DMS153 (cell line): ENCODE data around the gene HACD4.
"Not testable (repeated sequence)": the region's sequence is repeated elsewhere in the genome, so short reads cannot be mapped to it uniquely, and the experiment has no call there.

Experiments
- DNase-seq: peaks from one replicate; lab custom pipeline; 2025; lab: John Stamatoyannopoulos, UW

HACD4 gene

DNA sequence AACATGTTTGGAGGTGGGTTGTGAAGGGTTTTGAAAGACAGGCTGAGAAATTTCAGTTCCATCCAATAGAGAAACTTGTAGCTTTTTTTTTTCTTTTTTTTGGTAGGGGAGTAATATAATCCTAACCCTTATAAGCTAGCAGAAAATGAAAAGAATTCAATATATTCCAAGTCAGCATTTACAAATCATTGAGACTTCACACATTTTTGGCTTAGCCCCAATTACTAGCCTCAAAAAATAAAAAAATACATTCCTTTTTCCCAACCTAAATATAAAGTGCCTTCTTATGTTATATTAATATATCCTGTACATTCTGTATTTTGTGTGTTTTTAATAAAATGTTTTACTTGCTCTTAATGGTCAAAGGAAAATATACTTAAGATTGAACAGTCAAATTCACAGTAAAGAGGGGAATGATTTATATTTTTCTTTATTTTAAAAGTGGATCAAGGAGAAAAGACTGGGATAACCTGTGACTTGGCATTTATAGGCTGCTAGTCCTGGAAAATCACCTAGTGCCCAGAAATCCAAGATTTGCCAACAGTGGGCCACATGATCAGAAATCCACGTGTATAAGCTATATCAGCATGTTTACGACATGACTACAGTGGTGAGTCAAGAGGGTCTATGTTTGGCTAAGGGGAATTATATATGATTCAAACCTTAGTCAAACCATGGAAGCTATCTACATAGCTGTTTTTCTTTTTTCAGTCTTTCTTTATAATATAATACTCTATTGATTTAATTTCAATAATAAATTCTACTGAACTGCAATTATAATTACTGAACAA, 14.5 kb downstream of the HACD4 start:
- no peak for DNase-seq

DNA sequence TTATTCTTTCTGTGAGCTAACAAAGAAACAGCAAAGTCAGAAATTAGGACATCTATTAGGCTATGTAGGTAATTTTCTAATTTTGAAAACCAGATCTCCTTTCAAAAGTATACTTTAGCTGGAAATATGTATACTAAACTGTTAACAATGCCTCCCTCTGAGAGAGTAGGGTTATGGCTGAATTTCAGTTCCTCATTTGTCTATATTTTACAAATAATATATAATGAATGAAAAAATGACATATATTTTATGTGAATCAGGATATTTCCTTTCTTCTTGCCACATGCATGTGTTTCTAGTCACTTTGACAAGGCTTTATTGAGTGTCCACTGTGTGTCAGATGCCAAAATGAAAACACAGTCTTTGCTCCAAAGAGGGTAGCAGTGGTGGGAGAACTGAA, 15.4 kb downstream of the HACD4 start:
- DNase-seq, result no peak

DNA sequence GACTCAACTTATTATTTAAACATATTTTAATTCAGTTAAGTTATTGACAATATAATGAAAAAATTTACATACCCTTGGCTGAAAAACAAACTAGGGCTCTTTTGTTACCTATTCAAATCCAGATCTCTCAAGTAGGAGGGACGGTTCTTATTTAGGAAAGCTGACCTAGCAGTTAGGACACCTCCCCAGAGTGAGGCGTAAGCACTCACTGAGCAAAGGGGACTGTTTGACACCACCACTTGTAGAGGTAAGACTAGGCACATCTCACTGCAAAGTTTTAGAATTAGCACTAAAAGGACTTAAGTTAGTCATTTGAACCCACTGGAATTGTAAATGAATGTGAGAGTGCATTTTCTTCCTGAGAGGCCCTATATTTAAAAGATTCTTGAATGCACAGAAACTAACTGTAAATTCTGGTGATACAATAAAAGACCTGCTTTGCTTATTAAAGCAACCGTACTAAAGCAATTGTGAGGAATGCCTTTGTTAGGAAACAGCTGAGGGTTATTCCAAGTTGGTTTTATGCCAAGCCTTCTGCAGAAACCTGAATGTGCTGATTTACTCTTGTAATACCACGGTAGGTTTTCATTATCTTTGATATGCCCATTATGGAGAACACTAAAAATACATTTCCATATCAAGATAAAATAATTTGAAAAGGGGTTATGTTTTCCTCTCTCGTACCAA, 16.2 kb downstream of the HACD4 start:
- DNase-seq, result no peak

DNA sequence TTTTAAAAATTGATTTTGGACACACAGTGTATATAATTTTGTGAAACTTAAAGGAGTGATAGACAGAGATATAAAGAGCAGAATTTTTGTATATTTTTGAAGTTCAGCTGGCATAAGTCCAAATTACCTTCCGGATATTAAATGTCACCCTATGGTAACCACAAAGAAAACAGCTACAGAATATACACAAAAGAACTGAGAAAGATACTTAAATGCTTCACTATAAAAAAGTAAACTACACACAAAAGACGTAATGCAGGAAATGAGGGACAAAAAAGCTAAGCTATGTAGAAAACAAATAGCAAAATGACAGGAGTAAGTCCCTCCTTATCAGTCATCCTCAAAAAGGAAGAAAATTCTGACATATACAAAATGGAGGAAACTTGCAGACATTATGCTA, 29.4 kb downstream of the HACD4 start:
- peak; percentile 31 for DNase-seq

DNA sequence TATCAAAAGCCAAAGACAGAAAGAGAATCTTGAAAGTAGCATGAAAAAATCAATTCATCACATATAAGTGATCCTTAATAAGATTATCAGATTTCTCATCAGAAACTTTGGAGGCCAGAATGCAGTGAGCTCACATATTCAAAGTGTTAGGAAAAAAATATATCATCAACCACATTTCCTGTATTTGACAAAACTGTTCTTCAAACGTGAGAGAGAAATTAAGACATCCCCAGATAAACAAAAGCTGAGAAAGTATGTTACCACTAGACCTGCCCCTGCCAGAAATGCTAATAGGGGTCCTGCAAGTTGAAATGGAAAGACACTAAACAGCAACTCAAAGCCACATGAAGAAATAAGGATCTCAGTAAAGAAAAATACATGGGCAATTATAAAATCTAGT, 29.9 kb downstream of the HACD4 start:
- DNase-seq, result no peak

DNA sequence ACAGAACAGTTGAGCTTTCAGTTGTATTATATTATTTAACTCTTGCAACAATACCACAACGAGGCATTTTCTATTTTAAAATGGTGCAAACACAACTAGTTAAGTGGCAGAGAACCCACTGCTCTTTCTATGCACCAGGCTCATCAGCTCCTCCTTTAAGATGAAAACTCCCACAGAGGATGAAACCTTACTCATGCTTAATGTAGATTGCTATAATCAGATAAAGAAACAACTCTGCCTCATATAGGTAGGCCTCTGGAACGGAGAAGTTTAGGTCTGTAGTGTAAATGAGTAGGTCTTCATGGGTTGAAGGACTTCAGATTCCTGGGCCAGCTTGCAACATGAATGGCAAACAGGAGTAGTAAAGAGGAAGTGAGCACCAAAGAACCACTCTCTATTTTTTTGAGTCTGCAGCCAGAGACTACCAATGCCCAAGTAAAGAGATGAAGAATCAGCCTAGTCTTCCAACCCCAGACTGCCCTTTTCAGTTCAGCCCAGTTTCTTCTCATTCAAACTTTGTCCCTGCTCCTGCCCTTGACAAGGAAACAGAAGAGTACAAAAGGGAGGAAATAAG, 33.9 kb downstream of the HACD4 start:
- DNase-seq, result no peak

DNA sequence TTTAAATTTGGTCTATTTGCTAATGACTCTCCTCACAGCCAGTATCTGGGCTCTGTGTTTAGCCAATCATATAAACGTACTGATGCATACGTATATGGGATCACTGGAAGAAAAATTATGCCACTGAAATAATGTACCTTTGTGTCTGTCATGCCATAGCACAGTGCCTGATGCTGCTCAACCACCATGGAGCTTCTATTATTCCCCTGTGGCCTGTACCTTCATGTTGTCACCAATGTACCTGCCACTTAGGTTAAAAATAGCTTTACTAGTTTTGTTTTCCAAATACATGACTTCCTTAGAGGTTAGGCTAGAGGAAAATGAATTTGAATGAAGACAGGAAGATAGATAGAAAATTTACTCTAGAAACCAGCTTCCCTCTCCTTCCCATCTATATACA, 34.6 kb downstream of the HACD4 start:
- DNase-seq, result no peak

DNA sequence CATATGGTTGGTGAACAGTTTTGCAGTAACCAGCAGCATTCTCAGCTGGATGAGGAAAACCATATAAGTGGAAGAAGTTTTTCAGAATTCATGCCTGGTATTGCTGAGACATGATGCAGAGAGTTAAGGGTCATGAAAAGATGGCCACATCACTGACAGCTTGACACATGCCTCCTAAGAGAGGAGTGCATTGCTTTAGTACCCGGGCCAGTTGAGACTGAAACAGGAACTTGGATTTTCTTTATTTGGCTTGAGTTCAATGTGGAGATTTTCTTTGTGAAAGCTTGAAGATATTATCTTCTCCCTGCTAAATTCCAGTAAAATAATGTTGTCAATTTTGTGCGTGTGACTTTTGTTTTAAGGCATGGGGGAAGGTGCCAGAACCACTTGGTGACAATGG, 35.8 kb downstream of the HACD4 start:
- no peak for DNase-seq

DNA sequence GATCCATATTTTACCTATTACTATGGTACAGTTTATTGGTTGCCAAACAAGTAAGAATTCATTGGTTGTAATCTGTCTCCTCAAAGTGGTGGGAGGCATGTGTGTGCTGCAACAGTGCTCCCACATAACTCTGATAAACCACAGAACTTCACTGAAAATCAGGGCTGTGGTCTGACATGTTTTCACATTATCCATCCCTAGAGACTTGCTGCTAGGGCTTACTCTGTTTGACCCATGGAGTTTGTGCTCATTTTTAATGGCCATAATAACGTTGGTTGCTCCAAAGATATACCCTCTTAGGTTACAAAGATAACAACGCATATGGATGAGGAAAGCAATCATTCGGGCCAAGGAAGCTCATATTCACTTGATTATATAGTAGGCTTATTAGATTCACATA, 37.0 kb downstream of the HACD4 start:
- DNase-seq, result no peak

DNA sequence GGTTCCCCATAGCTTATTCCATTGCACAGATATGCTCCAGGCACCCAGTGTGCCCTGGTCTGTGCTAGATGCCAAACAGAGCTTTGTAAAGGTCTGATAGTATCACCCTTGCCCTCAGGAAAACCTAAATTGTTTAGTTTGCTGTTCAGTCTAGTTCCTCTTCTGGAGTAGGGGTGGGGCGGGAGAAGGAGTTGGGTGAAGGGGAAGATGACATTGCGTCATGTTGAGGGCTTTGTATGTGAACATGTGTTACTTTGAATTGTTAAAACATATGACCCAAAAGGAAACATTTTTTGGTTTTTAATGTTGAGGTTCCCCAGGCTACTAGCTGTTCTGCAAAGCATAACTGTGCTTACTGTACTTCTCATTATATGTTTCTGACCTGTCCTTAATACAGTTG, 40.6 kb downstream of the HACD4 start:
- no peak for DNase-seq

DNA sequence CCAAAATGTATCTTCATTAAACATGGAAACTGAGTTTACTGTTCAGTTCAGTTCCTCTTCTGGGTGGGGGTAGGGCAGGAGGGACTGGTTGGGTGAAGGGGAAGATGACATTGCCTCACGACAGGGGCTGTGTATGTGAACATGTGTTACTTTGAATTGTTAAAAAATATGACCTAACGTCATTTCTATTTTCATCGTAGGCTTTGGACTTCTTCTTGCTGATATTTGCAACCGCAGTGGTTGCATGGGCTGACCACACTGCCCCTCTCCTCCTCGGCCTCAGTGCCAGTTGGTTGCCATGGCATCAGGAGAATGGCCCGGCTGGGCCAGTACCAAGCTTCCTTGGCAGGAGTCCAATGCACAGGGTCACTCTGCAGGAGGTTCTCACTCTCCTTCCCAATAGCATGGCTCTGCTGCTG, 41.5 kb downstream of the HACD4 start:
- DNase-seq, result no peak

DNA sequence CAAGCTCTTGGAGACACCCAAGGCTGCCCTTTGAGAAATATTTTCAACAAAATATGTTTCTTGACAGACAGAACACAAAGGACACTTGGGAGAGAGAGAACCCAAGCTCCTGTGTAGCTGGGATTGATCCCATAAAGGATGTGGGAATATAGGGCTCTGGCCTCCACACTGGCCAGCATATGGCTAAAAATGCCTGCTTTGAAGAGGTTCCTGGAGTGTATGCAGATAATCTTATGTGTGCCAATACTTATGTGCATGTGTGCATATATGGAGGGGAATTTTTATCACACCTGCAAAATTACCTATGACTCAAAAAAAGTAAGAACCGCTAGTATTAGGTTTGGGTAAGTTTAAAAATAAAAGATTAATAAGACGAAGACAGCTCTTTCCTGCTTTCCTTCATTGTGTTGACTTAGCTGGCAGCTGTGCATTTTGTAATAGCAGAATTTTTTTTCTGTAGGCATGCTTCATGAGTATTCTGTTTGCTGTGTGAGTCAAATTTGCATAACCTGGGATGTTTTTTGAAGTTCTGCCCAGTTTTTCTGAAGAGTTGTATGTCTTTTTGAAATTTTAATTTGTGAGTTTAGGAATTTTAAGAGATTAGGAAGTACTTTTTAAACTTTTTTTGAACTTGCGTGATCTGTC, 42.6 kb downstream of the HACD4 start:
- DNase-seq, result no peak

DNA sequence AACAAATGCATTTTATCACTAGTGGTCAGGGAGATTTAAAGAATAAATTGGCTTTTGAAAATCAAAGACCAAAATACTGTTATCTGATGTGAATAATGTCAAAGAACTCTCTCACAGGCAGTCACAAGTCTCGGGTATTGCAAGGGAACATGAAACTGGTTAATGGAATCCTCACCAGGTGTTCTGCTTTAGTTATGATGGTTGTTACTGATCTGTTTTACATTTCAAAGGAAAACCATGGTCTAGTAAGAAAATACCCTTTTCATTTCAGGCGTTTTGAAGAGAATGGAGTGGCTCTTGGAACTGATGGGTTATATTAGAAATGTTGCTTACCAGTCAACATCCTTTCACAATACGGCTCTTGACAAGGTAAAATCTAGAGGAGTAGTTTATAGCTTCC, 43.4 kb downstream of the HACD4 start:
- no peak for DNase-seq

DNA sequence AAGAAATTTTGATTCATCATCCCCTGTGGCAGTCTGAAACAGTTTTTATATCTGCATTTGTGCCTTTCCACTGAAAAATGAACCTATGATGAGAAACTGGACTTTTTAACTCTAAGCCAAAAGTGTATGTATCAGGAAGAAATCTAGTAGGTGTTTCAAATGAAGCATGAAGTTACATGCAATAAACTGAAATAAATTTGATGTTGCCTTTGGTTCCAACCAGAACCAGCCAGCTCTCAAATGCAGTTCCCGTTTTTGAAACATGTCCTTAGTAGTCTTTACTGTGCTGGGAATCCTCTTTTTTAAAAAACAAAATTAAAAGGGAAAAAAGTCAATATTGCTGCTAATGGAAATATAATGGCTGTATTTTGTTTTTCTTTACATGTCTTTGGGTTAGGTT, 43.9 kb downstream of the HACD4 start:
- DNase-seq, result no peak

DNA sequence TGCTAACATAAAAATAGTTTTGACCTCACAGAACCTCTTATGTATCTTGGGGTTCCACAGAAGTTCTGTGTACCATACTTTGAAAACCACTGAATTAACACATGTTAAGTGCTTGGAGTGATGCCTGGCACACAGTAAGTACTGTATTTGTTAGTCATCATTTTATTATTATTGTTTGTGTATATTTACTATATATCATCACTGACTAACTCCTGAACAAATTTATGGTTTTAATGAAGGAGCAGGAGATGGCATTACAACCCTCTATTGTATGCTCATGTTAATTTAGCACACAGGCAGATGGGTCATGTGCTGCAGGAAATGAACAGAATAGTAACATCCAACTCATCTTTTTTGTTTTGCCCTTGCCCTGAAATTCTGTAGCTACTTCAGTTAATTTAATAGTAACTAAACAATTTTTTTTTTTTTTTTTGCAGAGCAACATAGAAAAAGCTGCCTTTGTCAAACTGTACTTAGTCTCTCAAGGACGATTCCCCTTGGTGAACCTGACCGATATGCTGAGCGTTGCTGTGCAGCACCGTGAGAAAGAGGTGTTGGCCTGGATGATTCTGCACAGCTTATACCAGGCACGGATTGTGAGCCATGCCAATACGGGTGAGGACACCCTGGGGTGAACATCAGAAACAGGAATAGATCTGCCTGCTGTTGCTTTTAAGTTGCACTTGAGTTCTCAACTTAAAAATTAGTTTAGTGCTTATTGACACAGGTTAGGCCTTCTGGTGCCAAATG, 45.4 kb downstream of the HACD4 start:
- DNase-seq, result no peak

DNA sequence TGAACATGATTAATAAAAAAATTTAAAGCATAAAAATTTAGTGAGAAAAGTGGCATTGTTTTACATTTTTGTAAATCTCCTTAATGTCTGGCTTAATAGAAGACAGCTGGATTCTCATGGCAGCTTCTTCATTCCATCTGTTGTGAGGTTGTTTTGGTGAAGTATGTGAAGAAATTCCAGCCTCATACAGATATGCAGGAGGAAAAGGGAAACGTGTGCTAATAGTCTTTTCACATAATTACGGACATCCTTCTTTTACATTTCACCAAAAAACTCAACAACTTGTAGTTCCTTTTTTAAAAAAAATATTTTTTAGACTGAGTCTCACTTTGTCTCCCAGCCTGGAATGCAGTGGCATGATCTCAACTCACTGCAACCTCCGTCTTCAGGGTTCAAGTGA, 46.9 kb downstream of the HACD4 start:
- no peak for DNase-seq

DNA sequence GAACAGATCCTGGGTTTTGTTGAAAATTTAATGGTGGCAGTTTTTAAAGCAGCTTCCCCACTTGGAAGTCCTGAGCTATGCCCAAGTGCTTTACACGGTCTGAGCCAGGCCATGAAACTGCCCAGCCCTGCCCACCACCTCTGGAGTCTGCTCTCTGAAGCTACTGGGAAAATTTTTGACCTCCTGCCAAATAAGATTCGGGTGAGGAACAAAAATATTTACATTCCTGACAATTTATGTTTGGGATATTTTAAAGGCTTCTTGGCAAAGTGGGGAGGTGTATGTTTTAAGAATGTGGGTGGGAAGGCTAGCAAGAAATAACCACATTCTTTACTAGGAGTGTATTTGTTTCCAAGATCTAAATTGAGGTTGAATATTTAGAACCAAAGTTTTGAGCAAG, 50.0 kb downstream of the HACD4 start:
- no peak for DNase-seq

DNA sequence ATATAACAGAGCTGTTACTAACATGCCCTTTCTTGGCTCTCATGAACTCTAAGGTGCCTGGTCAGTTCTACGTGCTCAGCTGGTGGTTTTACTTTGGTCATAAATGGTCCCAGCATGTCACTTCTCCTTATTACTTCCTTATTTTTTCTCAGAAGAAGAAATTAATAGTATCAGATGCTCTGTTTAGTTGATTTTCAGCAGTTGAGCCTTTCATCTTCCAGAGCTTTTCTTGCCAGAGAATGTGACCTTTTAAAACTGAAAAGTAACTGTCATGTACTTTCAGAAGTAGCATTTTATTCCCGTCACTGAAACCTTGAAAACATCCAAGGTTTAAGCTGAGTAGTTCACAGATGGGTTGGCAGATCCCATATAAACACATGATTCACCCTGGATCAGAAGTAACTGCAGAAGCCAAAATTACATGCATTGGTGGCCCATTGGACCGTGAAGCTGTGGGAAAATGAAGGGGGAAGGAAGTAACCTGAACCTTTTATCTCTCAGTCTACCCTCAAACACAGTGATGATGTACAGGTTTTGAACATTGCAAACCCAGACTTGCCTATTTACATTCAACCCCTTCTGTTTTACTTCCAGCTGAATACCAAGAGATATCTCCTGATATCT, 50.5 kb downstream of the HACD4 start:
- no peak for DNase-seq

DNA sequence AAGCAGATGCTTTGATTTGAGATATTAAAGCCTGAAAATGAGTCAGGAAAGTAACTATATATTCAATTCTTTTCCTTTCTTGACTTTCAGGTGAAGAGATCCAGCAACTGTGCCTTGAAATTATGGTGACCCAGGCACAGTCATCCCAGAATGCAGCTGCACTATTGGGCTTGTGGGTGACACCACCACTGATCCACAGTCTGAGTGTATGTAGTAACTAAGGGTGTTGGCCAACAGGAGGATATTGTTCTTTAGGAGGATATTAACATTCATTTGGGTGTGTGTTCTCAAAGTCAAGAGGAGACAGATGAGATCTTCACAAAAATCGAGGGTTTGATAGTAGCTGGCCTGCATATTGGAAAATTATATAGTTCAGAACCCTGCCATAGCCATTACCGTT, 53.2 kb downstream of the HACD4 start:
- no peak for DNase-seq

DNA sequence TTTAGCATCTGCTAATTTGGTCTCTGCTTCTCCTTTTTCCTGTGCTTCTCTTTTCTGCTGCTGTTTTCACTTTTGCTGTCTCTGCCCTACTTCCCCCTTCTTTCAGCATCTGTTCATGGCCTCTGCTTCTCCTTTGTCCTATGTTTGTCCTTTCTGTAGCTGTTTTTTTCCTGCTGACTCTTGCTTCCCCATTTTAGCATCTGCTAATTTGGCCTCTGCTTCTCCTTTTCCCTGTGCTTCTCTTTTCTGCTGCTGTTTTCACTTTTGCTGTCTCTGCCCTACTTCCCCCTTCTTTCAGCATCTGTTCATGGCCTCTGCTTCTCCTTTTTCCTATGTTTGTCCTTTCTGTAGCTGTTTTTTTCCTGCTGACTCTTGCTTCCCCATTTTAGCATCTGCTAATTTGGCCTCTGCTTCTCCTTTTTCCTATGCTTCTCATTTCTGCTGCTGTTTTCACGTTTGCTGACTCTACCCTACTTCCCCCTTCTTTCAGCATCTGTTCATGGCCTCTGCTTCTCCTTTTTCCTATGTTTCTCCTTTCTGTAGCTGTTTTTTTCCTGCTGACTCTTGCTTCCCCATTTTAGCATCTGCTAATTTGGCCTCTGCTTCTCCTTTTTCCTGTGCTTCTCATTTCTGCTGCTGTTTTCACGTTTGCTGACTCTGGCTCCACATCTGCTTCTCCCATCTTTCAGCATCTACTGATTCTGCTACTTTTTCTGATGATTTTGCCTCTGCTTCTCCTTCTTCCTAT, 57.1 kb downstream of the HACD4 start:
- not testable (repeated sequence) for DNase-seq
